HG03469 (cell line): ENCODE data around the gene STEAP4.

ENCODE experiments used
- ATAC-seq: cut with Tn5 transposase; IDR thresholded peaks from one replicate; pipeline ENCODE4 v1.9.1; 2021; ENCODE audit warnings: mild to moderate bottlenecking, moderate library complexity, moderate number of reproducible peaks; ENCODE audit not compliant: unreplicated experiment

The STEAP4 gene

GRCh38 chr7:88306590-88307048 is at the start of gene STEAP4:
STEAP4 (minus strand) TSS chr7:88306894; CDS start chr7:88284269, 22,625 bp downstream.
- ATAC-seq = no peak

GRCh38 chr7:88355011-88355410 is 48.3 kb upstream of the STEAP4 start:
- no peak for ATAC-seq

- no peak for ATAC-seq
Observed at GRCh38 chr7:88350118-88350517, 43.4 kb upstream of the STEAP4 start.

GRCh38 chr7:88347517-88347916 is 40.8 kb upstream of the STEAP4 start:
- ATAC-seq = no peak

- no peak for ATAC-seq
Observed at GRCh38 chr7:88347090-88347489, 40.4 kb upstream of the STEAP4 start.

GRCh38 chr7:88346357-88346756 is 39.7 kb upstream of the STEAP4 start:
- ATAC-seq = peak; percentile 46

- no peak for ATAC-seq
Observed at GRCh38 chr7:88344956-88345832, 38.5 kb upstream of the STEAP4 start.

GRCh38 chr7:88344271-88344670 is 37.6 kb upstream of the STEAP4 start:
- no peak for ATAC-seq

GRCh38 chr7:88339195-88339922 is 32.7 kb upstream of the STEAP4 start:
- no peak for ATAC-seq

GRCh38 chr7:88338503-88338902 is 31.8 kb upstream of the STEAP4 start:
- ATAC-seq = no peak

- ATAC-seq = no peak
Observed at GRCh38 chr7:88337572-88337971, 30.9 kb upstream of the STEAP4 start.

- no peak for ATAC-seq
Observed at GRCh38 chr7:88331322-88331721, 24.6 kb upstream of the STEAP4 start.

- ATAC-seq = no peak
Observed at GRCh38 chr7:88329532-88330463, 23.1 kb upstream of the STEAP4 start.

- no peak for ATAC-seq
Observed at GRCh38 chr7:88328787-88329186, 22.1 kb upstream of the STEAP4 start.

GRCh38 chr7:88324699-88325098 is 18.0 kb upstream of the STEAP4 start:
- ATAC-seq = no peak

GRCh38 chr7:88322151-88322550 is 15.5 kb upstream of the STEAP4 start:
- peak; percentile 41 for ATAC-seq

GRCh38 chr7:88321694-88322093 is 15.0 kb upstream of the STEAP4 start:
- no peak for ATAC-seq

- no peak for ATAC-seq
Observed at GRCh38 chr7:88318196-88318595, 11.5 kb upstream of the STEAP4 start.

- no peak for ATAC-seq
Observed at GRCh38 chr7:88317422-88317821, 10.7 kb upstream of the STEAP4 start.

- ATAC-seq = no peak
Observed at GRCh38 chr7:88316456-88316855, 9.8 kb upstream of the STEAP4 start.

GRCh38 chr7:88315522-88315921 is 8.8 kb upstream of the STEAP4 start:
- ATAC-seq = no peak
